ENCODE results near the gene SLC30A7.

GRCh38 chr1:101027194-101027772 is 131.4 kb downstream of the SLC30A7 start:
- TF ChIP-seq CTCF (IDR thresholded peaks at IDR 0.05; ENCODE audit: low read length) (no peak), EZH2 (optimal IDR thresholded peaks at IDR 0.05; ENCODE audit: low read depth, low read length) (no peak)

Measured in MM.1S (cell line).